Cerebellar cortex (tissue), 1 donor: ENCODE results near the gene KDM5B.
"Not testable (repeated sequence)": the region's sequence is repeated elsewhere in the genome, so short reads cannot be mapped to it uniquely, and the experiment has no call there.

ENCODE experiments used
- DNase-seq: peaks from one replicate; pipeline ENCODE4 v3.0.0-alpha.2; 2015; ENCODE audit warnings: low spot score

Gene KDM5B

GRCh38 chr1:202807926-202808757 lies at the start of gene KDM5B:
TSS of gene KDM5B (minus strand) at chr1:202808421. CDS start at chr1:202808305, 116 bp downstream.
- peak; percentile 70 for DNase-seq

DNA sequence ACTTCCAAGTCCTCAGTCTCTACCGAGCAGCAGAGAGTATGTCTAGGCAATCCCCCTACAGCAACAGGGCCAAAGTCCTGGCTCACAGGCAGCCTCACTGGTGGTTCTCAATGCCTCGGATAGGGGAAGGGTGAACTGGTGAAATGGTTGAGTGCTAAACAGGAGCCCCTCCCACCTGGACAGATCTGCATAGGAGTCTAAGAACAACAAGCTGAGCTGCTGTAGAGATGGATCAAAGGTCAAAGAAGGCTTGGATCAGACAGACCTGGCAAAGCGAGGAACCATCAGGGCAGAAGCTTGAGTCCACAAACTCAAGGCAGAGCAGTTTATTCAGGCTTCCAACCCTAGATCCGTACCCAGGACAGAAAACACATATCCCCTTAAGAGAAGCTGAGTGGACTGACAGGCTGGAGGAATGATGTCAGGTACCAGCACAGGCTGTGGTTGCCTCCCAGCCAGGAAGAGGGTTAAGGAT lies 49.0 kb upstream of the KDM5B start:
- DNase-seq, result no peak

- DNase-seq, result no peak
These were observed 47.8 kb upstream of the KDM5B start for GRCh38 chr1:202856014-202856413.

- no peak for DNase-seq
These were observed 46.6 kb upstream of the KDM5B start for GRCh38 chr1:202854787-202855186.

DNA sequence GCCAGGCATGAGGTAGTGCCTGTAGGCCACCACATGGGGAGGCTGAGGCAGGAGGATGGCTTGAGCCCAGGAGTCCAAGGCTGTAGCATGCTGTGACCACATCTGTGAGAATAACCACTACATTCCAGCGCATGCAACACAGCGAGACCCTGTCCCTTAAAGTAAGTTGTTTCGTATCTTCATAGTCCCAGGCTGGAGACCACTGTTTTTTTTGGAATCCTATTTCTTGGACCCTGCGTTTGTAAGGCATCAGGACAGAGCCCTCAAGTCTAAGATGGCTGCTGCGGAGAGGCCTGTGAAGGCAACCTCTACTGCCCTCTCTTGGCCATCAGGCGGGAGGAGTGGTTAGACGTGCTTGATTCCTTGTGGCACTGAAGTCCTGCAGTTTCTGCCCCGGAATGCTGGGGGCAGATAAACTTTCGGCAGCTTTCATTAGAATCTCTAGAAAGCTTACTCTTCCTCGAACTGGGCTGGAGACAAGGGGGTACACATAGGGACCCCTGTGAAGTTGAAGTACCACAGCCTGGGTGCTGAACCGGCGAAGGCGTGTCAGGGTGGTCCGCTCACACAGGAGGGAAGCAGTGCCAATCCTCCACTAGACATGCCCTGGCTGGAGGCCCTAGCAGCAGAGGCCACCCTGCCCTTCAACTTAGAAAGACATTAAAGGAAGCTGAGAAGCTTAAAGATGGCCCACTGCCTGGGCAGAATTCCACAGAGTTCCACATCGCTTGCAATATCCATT lies 44.1 kb upstream of the KDM5B start:
- peak; percentile 68 for DNase-seq

DNA sequence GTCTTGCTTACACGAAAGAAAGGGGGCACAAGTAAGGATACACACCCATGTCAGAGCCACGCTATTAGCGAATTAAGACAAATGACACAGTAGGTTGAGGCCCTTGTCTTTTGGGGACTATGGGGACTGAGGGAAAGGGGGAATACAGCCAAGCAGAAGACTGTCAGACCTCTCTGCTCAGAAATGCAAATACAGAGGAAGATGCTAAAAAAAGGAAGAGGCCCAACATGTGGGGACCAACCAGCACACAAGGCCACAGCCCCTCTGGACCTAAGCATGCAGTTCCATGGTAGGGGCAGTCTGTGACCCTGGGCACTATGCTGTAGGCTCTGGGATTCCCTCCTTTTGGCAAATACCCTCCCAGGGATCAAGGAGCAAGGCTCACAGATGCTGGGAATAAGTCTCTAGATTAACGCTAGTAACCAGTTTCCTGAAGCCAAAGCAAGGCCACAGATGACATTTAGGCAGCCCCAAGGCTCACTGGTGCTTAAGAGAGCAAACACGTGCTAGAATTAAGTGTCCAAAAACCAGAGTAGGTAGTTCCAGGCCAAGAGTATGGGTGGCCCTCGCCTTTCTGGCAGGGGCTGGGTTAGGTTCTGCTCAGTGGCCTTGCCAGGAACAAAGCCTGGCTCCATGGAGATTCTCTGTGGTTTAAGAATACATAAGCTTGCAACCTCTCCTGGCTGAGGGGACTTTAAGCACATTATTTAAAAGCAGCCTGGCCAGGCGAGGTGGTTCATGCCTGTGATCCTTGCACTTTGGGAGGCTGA lies 42.6 kb upstream of the KDM5B start:
- DNase-seq, result no peak

GRCh38 chr1:202848191-202848542 lies 39.9 kb upstream of the KDM5B start:
- no peak for DNase-seq

GRCh38 chr1:202844935-202845334 lies 36.7 kb upstream of the KDM5B start:
- DNase-seq, result no peak

GRCh38 chr1:202844259-202844658 lies 36.0 kb upstream of the KDM5B start:
- no peak for DNase-seq

GRCh38 chr1:202843081-202843480 lies 34.9 kb upstream of the KDM5B start:
- no peak for DNase-seq

DNA sequence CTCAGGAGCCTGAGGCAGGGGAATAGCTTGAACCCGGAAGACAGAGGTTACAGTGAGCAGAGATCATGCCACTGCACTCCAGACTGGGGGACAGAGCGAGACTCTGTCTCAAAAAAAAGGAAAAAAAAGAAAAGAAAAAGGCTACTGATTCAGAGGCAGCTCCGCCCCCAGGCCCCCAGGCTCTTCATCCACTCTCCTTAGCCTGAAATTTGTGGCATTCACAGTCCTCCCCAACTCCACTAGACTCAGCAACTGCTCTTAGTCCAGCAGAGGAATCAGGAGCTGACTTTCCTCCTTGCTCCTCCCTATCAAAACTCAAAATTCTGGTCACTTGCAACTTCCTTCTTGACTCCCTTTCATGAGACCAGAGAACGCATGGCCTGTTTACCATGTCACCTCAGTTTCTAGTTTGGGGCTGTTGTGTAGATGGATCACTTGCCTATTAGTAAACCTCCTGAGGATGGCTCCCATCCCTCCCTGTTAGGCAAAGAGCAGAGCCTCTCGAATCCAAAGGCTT lies 29.6 kb upstream of the KDM5B start:
- DNase-seq, result no peak

GRCh38 chr1:202836623-202837403 lies 28.6 kb upstream of the KDM5B start:
- no peak for DNase-seq

- DNase-seq, result no peak
These were observed 27.4 kb upstream of the KDM5B start for GRCh38 chr1:202835548-202836072.

- DNase-seq, result no peak
These were observed 26.7 kb upstream of the KDM5B start for GRCh38 chr1:202834771-202835547.

- no peak for DNase-seq
These were observed 23.7 kb upstream of the KDM5B start for GRCh38 chr1:202831906-202832305.

- not testable (repeated sequence) for DNase-seq
These were observed 21.0 kb upstream of the KDM5B start for GRCh38 chr1:202829223-202829622.

- no peak for DNase-seq
These were observed 17.5 kb upstream of the KDM5B start for GRCh38 chr1:202825748-202826147.

DNA sequence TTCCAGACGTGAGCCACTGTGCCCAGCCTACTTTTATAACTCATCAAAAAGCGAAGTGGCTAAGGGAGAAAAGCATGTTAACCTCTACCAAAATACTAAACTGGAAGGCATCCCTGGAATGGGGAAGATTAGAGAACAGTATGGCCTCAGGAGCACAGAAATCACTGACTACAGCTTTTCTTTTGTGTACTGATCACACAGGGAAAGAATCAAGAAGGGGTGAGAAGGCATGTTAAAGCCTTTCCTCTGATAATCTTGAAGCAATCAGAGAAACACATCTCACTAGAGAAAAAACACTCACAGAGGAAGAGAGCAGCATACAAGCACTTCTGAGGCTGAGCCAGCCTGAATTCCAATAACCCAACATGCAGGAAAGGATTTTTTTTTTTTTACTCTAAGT lies 13.2 kb upstream of the KDM5B start:
- DNase-seq, result no peak

DNA sequence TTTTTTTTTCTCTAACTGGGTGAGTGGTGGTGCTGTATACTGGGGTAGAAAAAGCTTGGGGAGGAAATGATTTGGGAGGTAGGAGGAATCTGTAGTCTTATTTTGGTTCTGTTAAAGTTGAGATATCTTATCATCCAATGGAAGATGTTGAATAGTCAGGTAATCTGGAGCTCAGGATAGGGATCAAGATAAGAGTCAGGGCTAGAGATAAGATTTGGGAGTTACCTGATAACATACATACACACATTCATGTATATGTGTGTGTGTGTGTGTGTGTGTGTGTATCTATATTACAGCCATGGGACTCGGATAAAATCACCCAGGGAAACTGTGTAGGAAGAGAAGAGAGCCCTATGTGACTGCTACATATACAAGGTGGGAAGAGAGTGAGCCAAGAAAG lies 10.6 kb upstream of the KDM5B start:
- no peak for DNase-seq

DNA sequence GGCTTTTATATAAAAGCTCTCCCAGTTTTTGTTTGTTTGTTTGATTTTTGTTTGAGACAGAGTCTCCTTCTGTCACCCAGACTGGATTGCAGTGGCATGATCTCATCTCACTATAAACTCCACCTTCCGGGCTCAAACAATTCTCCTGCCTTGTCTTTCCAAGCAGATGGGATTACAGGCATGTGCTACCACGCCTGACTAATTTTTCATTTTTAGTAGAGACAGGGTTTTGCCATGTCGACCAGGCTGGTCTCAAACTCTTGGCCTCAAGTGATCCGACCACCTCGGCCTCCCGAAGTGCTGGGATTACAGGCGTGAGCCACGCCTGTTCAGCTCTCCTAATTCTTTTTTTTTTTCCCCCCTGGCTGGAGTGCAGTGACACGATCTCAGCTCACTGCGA lies 6.9 kb upstream of the KDM5B start:
- DNase-seq, result no peak
